ENCODE measurements around the gene A2M. TPM values are rescaled to one million over a fixed set of nuclear protein-coding genes. Genes with fewer than 3 reads are reported as not detected.

The A2M gene
- total RNA-seq, 1 experiment from 2014 or later, result not detected

GRCh38 chr12:9034095-9034494 is 81.6 kb downstream of the A2M start:
- H3K36me3 ChIP-seq (ENCODE audit: low read depth, low read length), result no peaks in the 10 kb centered on the region
- no peaks in the 10 kb centered on the region for H3K4me1 ChIP-seq (ENCODE audit: insufficient read depth, low read length)
- BruUV-seq (replicated peaks), result no TSS peak
- no peak overlapping the region for H3K27ac ChIP-seq (ENCODE audit: low read length)
- no peak overlapping the region for H3K9ac ChIP-seq (ENCODE audit: low read length)
- H3K9me2 ChIP-seq (replicated peaks; ENCODE audit: low read length), result no peaks in the 10 kb centered on the region
- H3K27me3 ChIP-seq (ENCODE audit: low read length), result no peaks in the 10 kb centered on the region
- ATAC-seq (no peak), DNase-seq (no peak)
- ChIA-PET POLR2A (ENCODE audit: unreplicated experiment) (no interaction called here), CTCF (no interaction called here)
- no peak overlapping the region for H3K4me2 ChIP-seq (ENCODE audit: low read length)
- no peaks in the 10 kb centered on the region for H4K20me1 ChIP-seq (ENCODE audit: low read length)
- TF ChIP-seq, protein P1, sequence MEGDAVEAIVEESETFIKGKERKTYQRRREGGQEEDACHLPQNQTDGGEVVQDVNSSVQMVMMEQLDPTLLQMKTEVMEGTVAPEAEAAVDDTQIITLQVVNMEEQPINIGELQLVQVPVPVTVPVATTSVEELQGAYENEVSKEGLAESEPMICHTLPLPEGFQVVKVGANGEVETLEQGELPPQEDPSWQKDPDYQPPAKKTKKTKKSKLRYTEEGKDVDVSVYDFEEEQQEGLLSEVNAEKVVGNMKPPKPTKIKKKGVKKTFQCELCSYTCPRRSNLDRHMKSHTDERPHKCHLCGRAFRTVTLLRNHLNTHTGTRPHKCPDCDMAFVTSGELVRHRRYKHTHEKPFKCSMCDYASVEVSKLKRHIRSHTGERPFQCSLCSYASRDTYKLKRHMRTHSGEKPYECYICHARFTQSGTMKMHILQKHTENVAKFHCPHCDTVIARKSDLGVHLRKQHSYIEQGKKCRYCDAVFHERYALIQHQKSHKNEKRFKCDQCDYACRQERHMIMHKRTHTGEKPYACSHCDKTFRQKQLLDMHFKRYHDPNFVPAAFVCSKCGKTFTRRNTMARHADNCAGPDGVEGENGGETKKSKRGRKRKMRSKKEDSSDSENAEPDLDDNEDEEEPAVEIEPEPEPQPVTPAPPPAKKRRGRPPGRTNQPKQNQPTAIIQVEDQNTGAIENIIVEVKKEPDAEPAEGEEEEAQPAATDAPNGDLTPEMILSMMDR (conservative IDR thresholded peaks at IDR 0.05; ENCODE audit: low read depth, low read length), result no peak
- no peak for TF ChIP-seq EZH2phosphoT487 (IDR thresholded peaks at IDR 0.05; ENCODE audit: borderline replicate concordance, low read length)
- TF ChIP-seq EZH2 (IDR thresholded peaks at IDR 0.05; ENCODE audit: low read length, unreplicated experiment), result no peak
- no peaks in the 10 kb centered on the region for H3F3A ChIP-seq (ENCODE audit: low read length, unreplicated experiment)
- intact Hi-C loops (cut with micrococcal nuclease), result no loop called here
- no peaks in the 10 kb centered on the region for H3K9me3 ChIP-seq (ENCODE audit: low read length)
- no peak overlapping the region for H3K4me3 ChIP-seq (ENCODE audit: low read length)
- H3K79me2 ChIP-seq (ENCODE audit: low read length), result no peaks in the 10 kb centered on the region
- H2AFZ ChIP-seq (ENCODE audit: low read length), result no peak overlapping the region

DNA sequence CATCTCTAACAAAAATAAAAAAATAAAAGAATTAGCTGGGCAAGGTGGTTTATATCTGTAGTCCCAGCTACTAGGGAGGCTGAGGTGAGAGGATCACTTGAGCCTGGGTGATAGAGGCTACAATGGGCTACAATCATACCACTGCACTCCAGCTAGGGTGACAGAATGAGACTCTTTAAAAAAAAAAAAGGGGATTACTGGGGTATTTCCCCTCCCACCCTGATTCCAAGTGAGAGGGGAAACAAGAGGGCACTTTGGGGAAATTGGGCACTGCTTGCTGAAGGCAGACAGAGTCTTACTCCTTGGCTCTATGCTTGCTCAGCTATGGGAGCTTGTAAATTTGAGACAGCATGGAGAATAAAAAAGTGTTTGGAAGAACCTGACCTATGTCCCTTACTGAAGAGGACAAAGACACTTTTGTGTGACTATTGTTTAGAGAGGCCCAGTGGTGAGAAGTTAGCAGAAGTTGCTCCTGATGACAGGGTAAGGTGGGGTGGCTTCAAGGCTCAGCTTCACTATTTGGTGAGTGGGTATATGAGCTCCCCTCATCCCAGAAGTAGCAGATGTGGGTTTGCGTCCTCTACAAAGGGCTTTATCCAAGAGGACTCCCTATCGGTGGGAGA is 82.3 kb downstream of the A2M start:
- Histone ChIP-seq H3K9me2 (replicated peaks; ENCODE audit: low read length) (no peaks in the 10 kb centered on the region), H3F3A (ENCODE audit: low read length, unreplicated experiment) (no peaks in the 10 kb centered on the region), H2AFZ (ENCODE audit: low read length) (no peak overlapping the region), H3K9me3 (ENCODE audit: low read length) (no peaks in the 10 kb centered on the region), H3K36me3 (ENCODE audit: low read depth, low read length) (no peaks in the 10 kb centered on the region), H3K79me2 (ENCODE audit: low read length) (no peaks in the 10 kb centered on the region), H3K4me2 (ENCODE audit: low read length) (no peak overlapping the region), H3K9ac (ENCODE audit: low read length) (no peak overlapping the region), H3K4me1 (ENCODE audit: insufficient read depth, low read length) (no peaks in the 10 kb centered on the region), H3K27me3 (ENCODE audit: low read length) (no peaks in the 10 kb centered on the region), H3K27ac (ENCODE audit: low read length) (no peak overlapping the region), H3K4me3 (ENCODE audit: low read length) (no peak overlapping the region), H4K20me1 (ENCODE audit: low read length) (no peaks in the 10 kb centered on the region)
- CTCF ChIA-PET, result no interaction called here
- BruUV-seq (replicated peaks), result no TSS peak
- intact Hi-C loops (cut with micrococcal nuclease), result no loop called here
- TF ChIP-seq EZH2phosphoT487 (IDR thresholded peaks at IDR 0.05; ENCODE audit: borderline replicate concordance, low read length) (no peak), EZH2 (IDR thresholded peaks at IDR 0.05; ENCODE audit: low read length, unreplicated experiment) (no peak)
- TF ChIP-seq, protein P1 (conservative IDR thresholded peaks at IDR 0.05; ENCODE audit: low read depth, low read length), result no peak
- DNase-seq (no peak), ATAC-seq (no peak)
- POLR2A ChIA-PET (ENCODE audit: unreplicated experiment), result no interaction called here

- no peak overlapping the region for H3K9ac ChIP-seq (ENCODE audit: low read length)
- H3K9me3 ChIP-seq (ENCODE audit: low read length), result no peaks in the 10 kb centered on the region
- POLR2A ChIA-PET (ENCODE audit: unreplicated experiment), result no interaction called here
- no peaks in the 10 kb centered on the region for H3K9me2 ChIP-seq (replicated peaks; ENCODE audit: low read length)
- DNase-seq, result no peak
- H4K20me1 ChIP-seq (ENCODE audit: low read length), result no peaks in the 10 kb centered on the region
- H3K27me3 ChIP-seq (ENCODE audit: low read length), result no peaks in the 10 kb centered on the region
- no peak for ATAC-seq
- H3K4me3 ChIP-seq (ENCODE audit: low read length), result no peak overlapping the region
- no peak overlapping the region for H3K4me2 ChIP-seq (ENCODE audit: low read length)
- H3K36me3 ChIP-seq (ENCODE audit: low read depth, low read length), result no peaks in the 10 kb centered on the region
- BruUV-seq (replicated peaks), result no TSS peak
- no peaks in the 10 kb centered on the region for H3F3A ChIP-seq (ENCODE audit: low read length, unreplicated experiment)
- no peak overlapping the region for H2AFZ ChIP-seq (ENCODE audit: low read length)
- no peaks in the 10 kb centered on the region for H3K4me1 ChIP-seq (ENCODE audit: insufficient read depth, low read length)
- TF ChIP-seq, protein P1 (conservative IDR thresholded peaks at IDR 0.05; ENCODE audit: low read depth, low read length), result no peak
- TF ChIP-seq EZH2 (IDR thresholded peaks at IDR 0.05; ENCODE audit: low read length, unreplicated experiment) (no peak), EZH2phosphoT487 (IDR thresholded peaks at IDR 0.05; ENCODE audit: borderline replicate concordance, low read length) (no peak)
- intact Hi-C loops (cut with micrococcal nuclease), result no loop called here
- H3K27ac ChIP-seq (ENCODE audit: low read length), result no peak overlapping the region
- CTCF ChIA-PET, result no interaction called here
- H3K79me2 ChIP-seq (ENCODE audit: low read length), result no peaks in the 10 kb centered on the region
Observed at GRCh38 chr12:9032202-9032964, 83.3 kb downstream of the A2M start.

Data from PC-3 (cell line).